GM23248 (cell line): ENCODE measurements around the gene YIPF6.

Source experiments
- EZH2 ChIP-seq: fragments of 200-600 bp; sonication (generic); IDR thresholded peaks from 2 replicates; pipeline ENCODE4 v1.6.1; 2018; ENCODE audit warnings: antibody characterized with exemption, mild to moderate bottlenecking; ENCODE audit not compliant: insufficient read depth, poor library complexity, severe bottlenecking
- EZH2phosphoT487 ChIP-seq: fragments of 200-600 bp; sonication (generic); IDR thresholded peaks from 2 replicates; pipeline ENCODE4 v1.6.1; 2018; ENCODE audit warnings: antibody characterized with exemption, moderate library complexity, mild to moderate bottlenecking, low read depth; ENCODE audit not compliant: insufficient read depth

DNA sequence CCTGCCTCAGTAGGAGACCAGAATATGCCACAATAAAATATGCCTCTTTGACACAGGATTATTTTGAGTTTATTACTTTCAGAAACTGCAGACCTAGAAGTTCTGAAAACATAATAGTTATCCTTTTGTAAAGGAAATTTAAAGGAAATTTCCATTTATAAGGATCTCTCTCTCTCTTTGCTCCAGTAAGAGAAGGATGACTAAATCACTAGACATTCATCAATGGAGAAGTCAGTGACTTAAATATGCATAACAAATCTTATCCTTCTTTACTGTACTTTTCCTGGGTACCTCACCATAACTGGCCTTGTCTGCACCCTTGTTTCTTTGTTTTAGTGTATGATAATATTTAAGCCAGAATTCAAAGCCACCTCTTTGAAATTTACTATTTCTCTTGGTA, 37.3 kb upstream of the YIPF6 start:
- no peak for TF ChIP-seq EZH2
- no peak for TF ChIP-seq EZH2phosphoT487
